Mesendoderm (in vitro differentiated cells): ENCODE measurements around the gene KRTAP5-4.
"Not testable (repeated sequence)": the region's sequence is repeated elsewhere in the genome, so short reads cannot be mapped to it uniquely, and the experiment has no call there.

Source experiments
- DNase-seq: peaks from one replicate; pipeline ENCODE4 v3.0.0; 2013
- H2AK5ac ChIP-seq: 2 replicates; pipeline ENCODE4 v1.6.1; 2013; ENCODE audit warnings: low read length, inconsistent platforms
- H2BK120ac ChIP-seq: 2 replicates; pipeline ENCODE4 v1.6.1; 2013; ENCODE audit warnings: low read depth, mild to moderate bottlenecking, low read length, moderate library complexity, mixed read lengths
- H2BK15ac ChIP-seq: replicated peaks from 2 replicates; pipeline ENCODE4 v1.6.1; 2013; ENCODE audit warnings: low read depth, mild to moderate bottlenecking, moderate library complexity
- H2BK5ac ChIP-seq: 2 replicates; pipeline ENCODE4 v1.6.1; 2013; ENCODE audit warnings: low read length, inconsistent platforms
- H3K18ac ChIP-seq: 2 replicates; pipeline ENCODE4 v1.6.1; 2013; ENCODE audit warnings: mild to moderate bottlenecking, low read length, mixed read lengths
- H3K23ac ChIP-seq: one replicate; pipeline ENCODE4 v1.6.1; 2013; ENCODE audit warnings: low read length
- H3K27ac ChIP-seq: 2 replicates; pipeline ENCODE4 v1.5.1; 2013; ENCODE audit warnings: low read depth, mild to moderate bottlenecking, inconsistent platforms, low read length, moderate library complexity
- H3K27me3 ChIP-seq: 2 replicates; pipeline ENCODE4 v1.6.1; 2013; ENCODE audit warnings: low read length, control low read depth, mild to moderate bottlenecking, inconsistent platforms; ENCODE audit not compliant: insufficient read depth, poor library complexity
- H3K36me3 ChIP-seq: 2 replicates; pipeline ENCODE4 v1.6.1; 2013; ENCODE audit warnings: low read length, inconsistent platforms; ENCODE audit not compliant: control insufficient read depth, insufficient read depth
- H3K4ac ChIP-seq: one replicate; pipeline ENCODE4 v1.6.1; 2013; ENCODE audit warnings: low read depth, mild to moderate bottlenecking, low read length, moderate library complexity
- H3K4me1 ChIP-seq: 2 replicates; pipeline ENCODE4 v1.6.1; 2013; ENCODE audit warnings: low read depth, low read length, inconsistent platforms; ENCODE audit not compliant: control insufficient read depth
- H3K4me2 ChIP-seq: 2 replicates; pipeline ENCODE4 v1.6.1; 2013; ENCODE audit warnings: low read length
- H3K4me3 ChIP-seq: 2 replicates; pipeline ENCODE4 v1.5.1; 2013; ENCODE audit warnings: mild to moderate bottlenecking, low read length
- H3K56ac ChIP-seq: one replicate; pipeline ENCODE4 v1.6.1; 2013; ENCODE audit warnings: low read length
- H3K79me1 ChIP-seq: 2 replicates; pipeline ENCODE4 v1.6.1; 2013; ENCODE audit warnings: low read length, inconsistent platforms
- H3K79me2 ChIP-seq: 2 replicates; pipeline ENCODE4 v1.6.1; 2013; ENCODE audit warnings: mild to moderate bottlenecking, low read length; ENCODE audit not compliant: control insufficient read depth, insufficient read depth
- H3K9ac ChIP-seq: 2 replicates; pipeline ENCODE4 v1.6.1; 2013; ENCODE audit warnings: low read length, inconsistent platforms
- H4K5ac ChIP-seq: one replicate; pipeline ENCODE4 v1.6.1; 2013; ENCODE audit warnings: low read length
- H4K8ac ChIP-seq: one replicate; pipeline ENCODE4 v1.6.1; 2013; ENCODE audit warnings: low read depth, mild to moderate bottlenecking, control low read depth, low read length, moderate library complexity
- WGBS: extraction: QIAGEN DNeasy Blood & Tissue Kit; methylation state at CpG from one replicate; pipeline ENCODE4 v1.1.7; 2013; ENCODE audit warnings: low lambda C conversion rate, missing lambda C conversion rate; ENCODE audit not compliant: insufficient coverage; ENCODE audit errors: extremely low coverage; 5-methylcytosine and 5-hydroxymethylcytosine counted together

KRTAP5-4 gene

GRCh38 chr11:1584661-1585370 lies 37.1 kb downstream of the KRTAP5-4 start, which contains the start of gene KRTAP5-1:
KRTAP5-1 (minus strand) TSS chr11:1585283; CDS start chr11:1585249, 34 bp downstream.
- not testable (repeated sequence) for H2BK120ac ChIP-seq, H3K4ac ChIP-seq, H3K4me2 ChIP-seq, H3K79me2 ChIP-seq, H4K8ac ChIP-seq, H3K18ac ChIP-seq, DNase-seq, H3K36me3 ChIP-seq, H3K27me3 ChIP-seq, H3K9ac ChIP-seq, H3K23ac ChIP-seq, H3K27ac ChIP-seq, H3K79me1 ChIP-seq, H2BK5ac ChIP-seq, H3K56ac ChIP-seq, H4K5ac ChIP-seq, H2AK5ac ChIP-seq, H2BK15ac ChIP-seq, H3K4me1 ChIP-seq, H3K4me3 ChIP-seq
- no CpG with 5 or more reads among the region's 9 CpGs for WGBS

GRCh38 chr11:1582909-1583308 lies 39.0 kb downstream of the KRTAP5-4 start:
- H2BK120ac ChIP-seq, H3K4me1 ChIP-seq, H3K9ac ChIP-seq, H2BK15ac ChIP-seq, H3K27ac ChIP-seq, H3K23ac ChIP-seq, H3K79me1 ChIP-seq, H2AK5ac ChIP-seq, H3K27me3 ChIP-seq, H2BK5ac ChIP-seq, H4K8ac ChIP-seq, H3K79me2 ChIP-seq, H3K4ac ChIP-seq, H3K56ac ChIP-seq, H3K36me3 ChIP-seq, H3K4me2 ChIP-seq, H4K5ac ChIP-seq, DNase-seq, H3K4me3 ChIP-seq, H3K18ac ChIP-seq: not testable (repeated sequence)
- no CpG with 5 or more reads among the region's 2 CpGs for WGBS

- H3K23ac ChIP-seq: no peak overlapping the region
- no peak overlapping the region for H3K27ac ChIP-seq
- no peak overlapping the region for H4K5ac ChIP-seq
- H3K4me3 ChIP-seq: no peak overlapping the region
- H3K27me3 ChIP-seq: no peaks in the 10 kb centered on the region
- no peak for DNase-seq
- H3K79me2 ChIP-seq: no peaks in the 10 kb centered on the region
- H3K4ac ChIP-seq: no peak overlapping the region
- no peak overlapping the region for H3K18ac ChIP-seq
- H4K8ac ChIP-seq: no peak overlapping the region
- no peaks in the 10 kb centered on the region for H3K79me1 ChIP-seq
- no peak overlapping the region for H3K56ac ChIP-seq
- no peak overlapping the region for H3K4me2 ChIP-seq
- H2AK5ac ChIP-seq: no peak overlapping the region
- H3K36me3 ChIP-seq: no peaks in the 10 kb centered on the region
- no peaks in the 10 kb centered on the region for H3K4me1 ChIP-seq
- H2BK5ac ChIP-seq: no peak overlapping the region
- H3K9ac ChIP-seq: no peak overlapping the region
- WGBS: no CpG with 5 or more reads among the region's 9 CpGs
- H2BK120ac ChIP-seq: no peak overlapping the region
- H2BK15ac ChIP-seq: no peak overlapping the region
These were observed 40.0 kb downstream of the KRTAP5-4 start for GRCh38 chr11:1581976-1582375.

- Histone ChIP-seq H4K8ac (no peak overlapping the region), H2BK5ac (no peak overlapping the region), H3K9ac (no peak overlapping the region), H3K79me2 (no peaks in the 10 kb centered on the region), H3K4me2 (no peak overlapping the region), H3K4me3 (no peak overlapping the region), H3K36me3 (no peaks in the 10 kb centered on the region), H3K56ac (no peak overlapping the region), H3K4me1 (no peaks in the 10 kb centered on the region), H3K4ac (no peak overlapping the region), H2BK15ac (no peak overlapping the region), H2BK120ac (no peak overlapping the region), H3K27me3 (peaks cover 16% of the 10 kb centered on the region), H2AK5ac (no peak overlapping the region), H3K23ac (no peak overlapping the region), H4K5ac (no peak overlapping the region), H3K79me1 (no peaks in the 10 kb centered on the region), H3K27ac (no peak overlapping the region), H3K18ac (no peak overlapping the region)
- no peak for DNase-seq
- no CpG with 5 or more reads among the region's 6 CpGs for WGBS
These were observed 45.1 kb downstream of the KRTAP5-4 start for GRCh38 chr11:1576825-1577224.

GRCh38 chr11:1575756-1576155 lies 46.2 kb downstream of the KRTAP5-4 start:
- not testable (repeated sequence) for H3K9ac ChIP-seq, H3K36me3 ChIP-seq, H3K27ac ChIP-seq, H2BK5ac ChIP-seq, H3K79me2 ChIP-seq, H3K56ac ChIP-seq, H3K4ac ChIP-seq, H2BK15ac ChIP-seq, H3K79me1 ChIP-seq, H4K8ac ChIP-seq, H2BK120ac ChIP-seq, DNase-seq, H4K5ac ChIP-seq, H3K18ac ChIP-seq, H3K23ac ChIP-seq, H3K4me1 ChIP-seq, H2AK5ac ChIP-seq, H3K4me3 ChIP-seq, H3K4me2 ChIP-seq
- H3K27me3 ChIP-seq: peaks cover 16% of the 10 kb centered on the region
- no CpG with 5 or more reads among the region's 16 CpGs for WGBS

- H2AK5ac ChIP-seq: no peak overlapping the region
- DNase-seq: no peak
- no peak overlapping the region for H3K4ac ChIP-seq
- no peaks in the 10 kb centered on the region for H3K36me3 ChIP-seq
- H3K79me2 ChIP-seq: no peaks in the 10 kb centered on the region
- H2BK5ac ChIP-seq: no peak overlapping the region
- no peak overlapping the region for H3K23ac ChIP-seq
- no peak overlapping the region for H3K56ac ChIP-seq
- H3K4me1 ChIP-seq: no peaks in the 10 kb centered on the region
- no peak overlapping the region for H3K18ac ChIP-seq
- H3K9ac ChIP-seq: no peak overlapping the region
- no peak overlapping the region for H2BK120ac ChIP-seq
- no peak overlapping the region for H2BK15ac ChIP-seq
- H4K5ac ChIP-seq: no peak overlapping the region
- H3K4me3 ChIP-seq: no peak overlapping the region
- no CpG with 5 or more reads among the region's 7 CpGs for WGBS
- no peaks in the 10 kb centered on the region for H3K79me1 ChIP-seq
- H3K27me3 ChIP-seq: peaks cover 16% of the 10 kb centered on the region
- H3K4me2 ChIP-seq: no peak overlapping the region
- no peak overlapping the region for H3K27ac ChIP-seq
- H4K8ac ChIP-seq: no peak overlapping the region
These were observed 47.0 kb downstream of the KRTAP5-4 start for GRCh38 chr11:1574933-1575242.
